Aorta (tissue), 5 donors: ENCODE measurements around the gene NDRG4. TPM values are rescaled to one million over a fixed set of nuclear protein-coding genes. Genes with fewer than 3 reads are reported as not detected.

ENCODE experiments used
- ATAC-seq: fragments of 200-7000 bp; cut with Tn5 transposase; one replicate; pipeline ENCODE4 v1.9.1; 2022; ENCODE audit warnings: moderate library complexity; ENCODE audit not compliant: low FRiP score
- DNase-seq, 2 donors: peaks; one replicate each; pipeline ENCODE4 v3.0.0-alpha.2; 2020
- H3K27ac ChIP-seq, 2 donors: one replicate each; pipeline ENCODE4 v1.5.1; 2013; ENCODE audit warnings: low read length in 2 of 2, mild to moderate bottlenecking in 2 of 2, moderate library complexity in 2 of 2, control low read depth in 1 of 2, inconsistent platforms in 1 of 2, low read depth in 1 of 2
- H3K27me3 ChIP-seq, 2 donors: one replicate each; pipeline ENCODE4 v1.6.1; 2013; ENCODE audit warnings: control low read depth in 1 of 2, low read length in 1 of 2, mild to moderate bottlenecking in 1 of 2, moderate library complexity in 1 of 2; ENCODE audit not compliant: insufficient read depth in 2 of 2, control insufficient read depth in 1 of 2
- H3K36me3 ChIP-seq, 2 donors: one replicate each; pipeline ENCODE4 v1.6.1; 2013; ENCODE audit warnings: control low read depth in 1 of 2, low read length in 1 of 2, mild to moderate bottlenecking in 1 of 2; ENCODE audit not compliant: insufficient read depth in 2 of 2, control insufficient read depth in 1 of 2
- H3K4me1 ChIP-seq, 2 donors: one replicate each; pipeline ENCODE4 v1.6.1; 2013; ENCODE audit warnings: low read length in 2 of 2, control low read depth in 1 of 2, mild to moderate bottlenecking in 1 of 2, moderate library complexity in 1 of 2; ENCODE audit not compliant: insufficient read depth in 2 of 2, control insufficient read depth in 1 of 2
- H3K4me3 ChIP-seq, 2 donors: one replicate each; pipeline ENCODE4 v1.5.1; 2013; ENCODE audit warnings: low read length in 2 of 2, control low read depth in 1 of 2, mild to moderate bottlenecking in 1 of 2
- H3K9me3 ChIP-seq: one replicate; pipeline ENCODE4 v1.6.1; 2013; ENCODE audit warnings: mild to moderate bottlenecking, low read length; ENCODE audit not compliant: control insufficient read depth
- WGBS, 2 donors: extraction: QIAGEN DNeasy Blood & Tissue Kit; methylation state at CpG; one replicate each; pipeline ENCODE4 v1.1.7; 2013; 5-methylcytosine and 5-hydroxymethylcytosine counted together
- intact Hi-C, 2 donors: fragments of 100-400 bp; cut with DNase I; formaldehyde crosslinking; loops; one replicate each; pipeline versions ENCODE4 v1.14.2 to v1.15.0; 2022
- polyA plus RNA-seq, 2 donors: library from polyadenylated mRNA; stranded (reverse); fragments of 200-250 nt; gene quantifications; one replicate each; pipeline ENCODE4 v1.2.3, GENCODE V29; 2013
- total RNA-seq, 2 donors: library from RNA; stranded (reverse); fragmentation: NEBNext Ultra II Directional; extraction: Animal tissue kit (Norgen Biotek cat#: 25700); gene quantifications; one replicate each; pipeline ENCODE4 v1.2.1, GENCODE V29; 2021
- donor health status: healthy with polysubstance abuse.
- donor health status: Bipolar disorder and iron deficiency.
- donor health status: DM: no; HTN: no; CAD: no.
- donor health status: DM: no; HTN: no; CAD: no.
- donor health status: DM: yes; HTN: yes; CAD: no.

The NDRG4 gene
- total and polyA plus RNA-seq, 4 donors, result 6.9 to 9.6 (median 8.1) TPM

DNA sequence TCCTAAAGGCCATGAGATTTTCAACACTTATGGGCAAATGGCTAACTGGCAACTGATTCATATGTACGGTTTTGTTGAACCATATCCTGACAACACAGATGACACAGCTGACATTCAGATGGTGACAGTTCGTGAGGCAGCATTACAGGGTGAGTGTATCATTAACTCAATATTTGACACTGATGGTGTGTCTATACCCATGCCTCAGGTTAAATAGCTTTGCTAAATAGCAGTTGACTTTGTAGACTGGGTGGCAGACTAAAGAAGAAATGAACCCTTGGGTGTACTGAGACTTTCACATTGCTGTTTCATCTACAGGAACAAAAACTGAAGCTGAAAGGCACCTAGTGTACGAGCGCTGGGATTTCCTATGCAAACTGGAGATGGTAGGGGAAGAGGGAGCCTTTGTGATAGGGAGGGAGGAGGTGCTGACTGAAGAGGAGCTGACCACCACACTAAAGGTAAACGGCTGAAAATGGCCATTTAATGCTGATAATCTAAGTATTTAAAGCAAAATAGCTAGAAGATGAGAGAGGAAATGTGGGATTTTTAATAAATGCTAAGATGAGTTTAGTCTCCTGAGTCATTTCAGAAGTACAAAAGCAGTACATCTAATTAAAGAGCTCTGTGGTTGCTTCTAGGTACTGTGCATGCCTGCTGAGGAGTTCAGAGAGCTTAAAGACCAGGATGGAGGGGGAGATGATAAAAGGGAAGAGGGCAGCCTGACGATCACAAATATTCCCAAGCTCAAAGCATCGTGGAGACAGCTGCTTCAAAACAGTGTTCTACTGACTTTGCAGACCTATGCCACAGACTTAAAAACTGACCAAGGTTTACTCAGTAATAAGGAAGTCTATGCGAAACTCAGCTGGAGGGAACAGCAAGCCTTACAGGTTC lies 18.4 kb downstream of the NDRG4 start:
- no peak overlapping the region for H3K4me3 ChIP-seq
- H3K36me3 ChIP-seq, result peaks cover 6% of the 10 kb centered on the region in 2 donors
- no peaks in the 10 kb centered on the region for H3K27me3 ChIP-seq
- DNase-seq, result no peak
- intact Hi-C loops, result loop anchor here (10.0 kb wide), 3 partner anchors 116 to 216 kb away; partner anchors contain the start of gene GOT2 (in 2 of the 2)
- no peak for ATAC-seq
- no peak overlapping the region for H3K27ac ChIP-seq
- WGBS, 2 donors, result 76 to 79% methylated on average over 8 of the region's 8 CpGs
- H3K9me3 ChIP-seq, result no peaks in the 10 kb centered on the region
- H3K4me1 ChIP-seq, result no peaks in the 10 kb centered on the region

DNA sequence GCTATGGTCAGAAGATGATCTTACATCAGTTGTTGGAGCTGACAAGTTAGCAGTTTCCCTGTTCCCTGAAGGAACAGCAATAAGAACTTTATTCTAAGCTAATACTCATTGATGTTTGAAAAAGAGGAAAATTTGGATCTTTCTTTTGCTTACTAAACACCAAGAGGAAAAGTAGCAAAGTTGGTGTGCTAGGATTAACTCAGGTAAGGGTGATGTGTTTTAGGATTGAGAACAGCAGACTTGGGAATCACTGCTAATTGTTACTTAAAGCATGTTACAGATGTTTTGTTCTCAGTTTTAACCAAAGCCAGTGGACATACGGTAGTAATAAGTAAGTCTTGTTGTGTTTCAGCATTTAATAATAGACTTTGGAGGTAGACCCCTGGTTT lies 19.0 kb downstream of the NDRG4 start:
- 78 to 81% methylated on average over 1 of the region's 1 CpG for WGBS, 2 donors
- Histone ChIP-seq H3K36me3 (peaks cover 6 to 8% of the 10 kb centered on the region in 2 donors), H3K4me3 (no peak overlapping the region), H3K27ac (no peak overlapping the region), H3K27me3 (no peaks in the 10 kb centered on the region), H3K4me1 (no peaks in the 10 kb centered on the region), H3K9me3 (no peaks in the 10 kb centered on the region)
- intact Hi-C loops, result loop anchor here (10.0 kb wide), 3 partner anchors 116 to 216 kb away; partner anchors contain the start of gene GOT2 (in 2 of the 2)
- ATAC-seq (no peak), DNase-seq (no peak)

DNA sequence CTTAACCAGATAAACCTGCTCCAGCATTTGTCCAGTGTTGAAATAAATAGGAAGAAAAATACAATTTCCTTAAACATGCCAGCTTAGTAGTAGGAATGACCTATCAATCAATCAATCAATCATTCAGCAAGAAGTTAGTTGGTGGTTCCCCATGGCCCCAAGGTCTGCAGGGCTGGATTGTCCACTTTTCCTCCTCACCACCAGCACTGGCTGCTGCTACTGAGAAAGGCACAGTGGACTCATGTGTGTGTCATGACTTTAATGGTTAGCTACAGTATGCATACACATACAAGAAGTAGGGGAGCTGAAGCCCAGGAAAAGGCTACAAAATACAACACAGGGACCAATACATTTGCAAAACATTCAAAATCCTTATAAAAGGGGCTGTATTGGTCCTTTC lies 19.8 kb downstream of the NDRG4 start:
- intact Hi-C loops, result loop anchor here (10.0 kb wide), 3 partner anchors 115 to 215 kb away; partner anchors contain the start of gene GOT2 (in 2 of the 2)
- DNase-seq (no peak), ATAC-seq (no peak)
- Histone ChIP-seq H3K9me3 (no peaks in the 10 kb centered on the region), H3K36me3 (peaks cover 6 to 8% of the 10 kb centered on the region in 2 donors), H3K4me1 (no peaks in the 10 kb centered on the region), H3K4me3 (no peak overlapping the region), H3K27me3 (no peaks in the 10 kb centered on the region), H3K27ac (no peak overlapping the region)

DNA sequence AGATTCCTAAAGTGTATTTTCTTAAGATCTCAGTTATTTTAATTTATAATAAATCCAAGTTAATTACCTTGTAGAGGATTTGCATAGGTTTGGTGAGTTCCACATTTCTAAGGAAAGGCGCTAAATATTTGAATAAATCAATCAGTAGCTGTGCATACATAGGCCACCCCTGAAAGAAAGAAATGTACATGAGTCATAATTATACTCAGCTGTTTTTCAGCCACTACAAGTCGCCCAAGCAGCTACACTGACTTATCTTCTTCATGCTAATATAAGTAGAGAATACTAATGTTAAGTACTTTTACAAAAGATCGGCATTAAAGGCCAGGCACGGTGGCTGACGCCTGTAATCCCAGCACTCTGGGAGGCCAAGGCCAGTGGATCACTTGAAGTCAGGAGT lies 30.2 kb downstream of the NDRG4 start:
- peaks cover 8 to 11% of the 10 kb centered on the region in 2 donors for H3K36me3 ChIP-seq
- no peak overlapping the region for H3K4me3 ChIP-seq
- H3K4me1 ChIP-seq, result no peaks in the 10 kb centered on the region
- H3K27ac ChIP-seq, result no peak overlapping the region
- ATAC-seq (no peak), DNase-seq (no peak)
- no peaks in the 10 kb centered on the region for H3K9me3 ChIP-seq
- H3K27me3 ChIP-seq, result no peaks in the 10 kb centered on the region
- 90 to 91% methylated on average over 5 of the region's 5 CpGs for WGBS, 2 donors
- intact Hi-C loops, result loop anchor here in 1 of 2 donors (10.0 kb wide), 1 partner anchor 55 kb away; no protein-coding TSS in a partner anchor

DNA sequence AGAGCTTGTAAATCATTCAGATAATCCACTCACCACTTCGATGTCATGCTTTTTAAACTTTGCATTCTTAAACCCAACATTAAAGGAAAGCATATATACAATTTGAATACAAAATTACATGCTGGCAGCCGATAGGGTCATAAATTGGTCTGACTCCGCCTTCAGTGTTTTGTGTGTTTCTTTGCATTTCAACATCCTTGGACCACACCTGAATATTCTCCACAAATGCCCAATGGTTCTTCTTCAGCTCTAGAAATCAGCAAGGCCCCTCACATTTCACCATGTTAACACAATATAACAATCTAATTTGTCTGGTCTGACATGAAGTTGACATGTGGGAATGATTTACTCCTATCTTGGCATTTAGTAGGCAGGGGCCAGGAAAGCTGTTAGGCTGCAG lies 32.5 kb downstream of the NDRG4 start:
- intact Hi-C loops, result loop anchor here in 1 of 2 donors (10.0 kb wide), 1 partner anchor 52 kb away; no protein-coding TSS in a partner anchor
- Histone ChIP-seq H3K4me3 (no peak overlapping the region), H3K27ac (no peak overlapping the region), H3K9me3 (no peaks in the 10 kb centered on the region), H3K27me3 (no peaks in the 10 kb centered on the region), H3K36me3 (peaks cover 9% of the 10 kb centered on the region in 2 donors), H3K4me1 (no peaks in the 10 kb centered on the region)
- whole genome bisulfite sequencing, 2 donors, result 91 to 94% methylated on average over 3 of the region's 3 CpGs
- DNase-seq, result no peak
- ATAC-seq, result no peak

DNA sequence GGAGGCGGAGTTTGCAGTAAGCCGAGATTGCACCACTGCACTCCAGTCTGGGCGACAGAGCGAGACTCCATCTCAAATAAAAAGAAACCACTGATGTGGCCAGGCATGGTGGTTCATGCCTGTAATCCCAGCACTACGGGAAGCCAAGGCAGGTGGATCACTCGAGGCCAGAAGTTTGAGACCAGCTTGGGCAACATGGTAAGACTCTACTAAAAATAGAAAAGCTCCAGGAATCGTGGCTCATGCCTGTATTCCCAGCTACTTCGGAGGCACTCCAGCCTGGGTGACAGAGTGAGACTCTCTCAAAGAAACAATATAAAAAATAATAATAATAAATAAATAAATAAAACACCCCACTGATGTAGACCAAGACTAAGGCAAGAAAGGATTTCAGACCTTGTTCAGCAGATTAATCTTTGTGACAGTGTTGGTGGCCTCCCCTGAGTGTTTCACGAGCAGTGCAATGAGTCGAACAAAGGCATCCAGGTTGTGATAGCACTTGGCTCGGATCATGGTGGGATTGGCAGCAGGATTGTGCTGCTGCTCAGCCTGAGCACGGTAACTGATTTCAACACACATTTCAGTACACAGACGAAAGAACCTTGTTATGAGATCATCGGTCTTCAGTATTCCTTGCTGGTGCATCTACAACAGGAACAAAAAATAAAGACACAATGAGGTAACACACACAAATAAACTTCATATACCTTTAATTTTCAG lies 34.0 kb downstream of the NDRG4 start:
- Histone ChIP-seq H3K27ac (no peak overlapping the region), H3K36me3 (peaks cover 14% of the 10 kb centered on the region in 2 donors), H3K4me1 (no peaks in the 10 kb centered on the region), H3K9me3 (no peaks in the 10 kb centered on the region), H3K27me3 (no peaks in the 10 kb centered on the region), H3K4me3 (no peak overlapping the region)
- no peak for DNase-seq
- WGBS, 2 donors, result 88% methylated on average over 14 of the region's 14 CpGs
- ATAC-seq, result no peak
- intact Hi-C loops, result loop anchor here in 1 of 2 donors (10.0 kb wide), 1 partner anchor 51 kb away; no protein-coding TSS in a partner anchor

DNA sequence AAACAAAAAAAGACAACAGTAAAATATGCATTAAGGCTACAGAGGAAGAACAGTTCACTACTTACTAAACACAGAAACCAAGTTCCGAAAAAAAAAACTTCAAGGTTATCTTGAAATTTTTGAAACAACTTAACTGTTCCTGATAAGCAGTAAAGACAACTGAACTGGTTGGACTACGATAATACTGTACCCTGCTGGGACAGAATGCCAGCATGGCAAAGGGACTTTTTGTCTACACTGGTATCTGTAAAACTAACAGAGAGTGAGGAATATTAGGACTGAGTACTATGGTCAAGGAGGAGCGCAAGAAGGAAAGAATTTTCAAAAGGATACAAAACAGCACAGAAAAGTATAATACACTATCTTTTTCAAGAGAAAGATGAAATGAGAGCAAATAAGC lies 35.2 kb downstream of the NDRG4 start:
- ATAC-seq (no peak), DNase-seq (no peak)
- Histone ChIP-seq H3K36me3 (peaks cover 17 to 18% of the 10 kb centered on the region in 2 donors), H3K27me3 (no peaks in the 10 kb centered on the region), H3K9me3 (no peaks in the 10 kb centered on the region), H3K27ac (no peak overlapping the region), H3K4me3 (no peak overlapping the region), H3K4me1 (no peaks in the 10 kb centered on the region)
- WGBS, 2 donors, result 74 to 78% methylated on average over 3 of the region's 3 CpGs
- intact Hi-C loops, result loop anchor here in 1 of 2 donors (10.0 kb wide), 1 partner anchor 50 kb away; no protein-coding TSS in a partner anchor

DNA sequence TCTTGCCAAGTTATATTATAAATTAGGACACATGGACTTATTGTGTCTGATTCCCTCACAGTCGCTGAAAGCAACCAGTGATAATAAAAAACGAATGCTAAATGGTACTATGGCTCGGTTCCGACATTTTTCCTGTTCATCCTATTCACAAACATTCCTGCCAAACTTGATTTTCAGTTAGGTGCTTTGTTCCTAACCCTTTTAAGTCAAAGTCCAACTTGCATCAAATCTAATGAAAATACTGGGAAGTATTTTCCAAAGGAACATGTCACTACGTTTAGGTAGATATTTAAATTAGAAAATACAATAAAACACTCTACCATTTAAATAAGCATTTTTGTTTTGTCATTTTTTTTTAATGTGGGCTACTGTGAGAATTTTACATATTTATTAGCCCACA lies 36.3 kb downstream of the NDRG4 start:
- Histone ChIP-seq H3K36me3 (peaks cover 17 to 18% of the 10 kb centered on the region in 2 donors), H3K27me3 (no peaks in the 10 kb centered on the region), H3K4me3 (no peak overlapping the region), H3K27ac (no peak overlapping the region), H3K4me1 (no peaks in the 10 kb centered on the region), H3K9me3 (no peaks in the 10 kb centered on the region)
- WGBS, 2 donors, result 83 to 88% methylated on average over 5 of the region's 5 CpGs
- no peak for ATAC-seq
- intact Hi-C loops, result loop anchor here in 1 of 2 donors (10.0 kb wide), 1 partner anchor 49 kb away; no protein-coding TSS in a partner anchor
- DNase-seq, result no peak
